Measurements from ENCODE around the gene CENPO. TPM values are rescaled to one million over a fixed set of nuclear protein-coding genes. Genes with fewer than 3 reads are reported as not detected.

The CENPO gene
- total RNA-seq, 2 donors from 2014 or later: 27.3 to 40.3 TPM

- TF ChIP-seq CTCF (conservative IDR thresholded peaks at IDR 0.05): no peak
- Histone ChIP-seq H3K36me3 (ENCODE audit: control insufficient read depth, insufficient read depth, low read length) (no peaks in the 10 kb centered on the region), H3K9me3 (ENCODE audit: control insufficient read depth, low read length) (no peaks in the 10 kb centered on the region), H3K27ac (ENCODE audit: low read depth, low read length) (no peak overlapping the region), H3K4me1 (ENCODE audit: control insufficient read depth, insufficient read depth, low read length) (peaks cover 3% of the 10 kb centered on the region), H3K27me3 (ENCODE audit: control insufficient read depth, insufficient read depth, low read length, poor library complexity, severe bottlenecking) (no peaks in the 10 kb centered on the region), H3K9ac (ENCODE audit: extremely low read depth, low read length, poor library complexity, severe bottlenecking) (no peak overlapping the region), H3K4me3 (ENCODE audit: low read length) (no peak overlapping the region)
- peaks cover 6% of the 10 kb centered on the region for H3K36me3 Mint-ChIP-seq (ENCODE audit: low read depth)
- no peak overlapping the region for H3K4me3 Mint-ChIP-seq
- H3K4me1 Mint-ChIP-seq: peaks cover 6% of the 10 kb centered on the region
- WGBS, 2 experiments (ENCODE audit: insufficient coverage in 1 of 2, insufficient read length in 1 of 2): 84 to 86% methylated on average over 5 of the region's 5 CpGs
- H3K9me3 Mint-ChIP-seq: no peaks in the 10 kb centered on the region
- no peaks in the 10 kb centered on the region for H3K27me3 Mint-ChIP-seq (ENCODE audit: insufficient read depth)
- DNase-seq: no peak
- no peak overlapping the region for H3K27ac Mint-ChIP-seq
Observed at GRCh38 chr2:24856791-24857211, 63.6 kb downstream of the CENPO start.

DNA sequence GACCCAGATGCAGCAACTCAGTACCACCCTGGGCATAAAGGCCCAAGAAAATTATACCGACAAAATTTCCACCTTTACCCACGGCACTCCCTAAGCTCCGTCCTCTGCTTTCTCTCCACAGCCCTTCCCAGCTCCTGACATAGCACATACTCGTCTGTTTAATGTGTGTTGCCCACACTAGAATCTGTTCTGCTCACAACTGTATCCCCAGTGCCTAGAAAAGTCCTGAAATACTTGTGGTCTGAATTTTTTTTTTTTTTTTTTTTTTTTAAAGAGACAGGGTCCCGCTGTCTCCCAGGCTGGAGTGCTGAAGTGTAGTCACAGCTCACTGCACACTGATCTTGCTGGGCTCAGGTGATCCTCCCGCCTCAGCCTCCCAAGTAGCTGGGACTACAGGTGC lies 64.5 kb downstream of the CENPO start:
- H3K4me1 Mint-ChIP-seq: peaks cover 6% of the 10 kb centered on the region
- no peaks in the 10 kb centered on the region for H3K9me3 ChIP-seq (ENCODE audit: control insufficient read depth, low read length)
- 93 to 96% methylated on average over 3 to 6 of the region's 6 CpGs for WGBS, 2 experiments (ENCODE audit: insufficient coverage in 1 of 2, insufficient read length in 1 of 2)
- H3K27ac ChIP-seq (ENCODE audit: low read depth, low read length): no peak overlapping the region
- TF ChIP-seq CTCF (conservative IDR thresholded peaks at IDR 0.05): no peak
- no peak overlapping the region for H3K4me3 ChIP-seq (ENCODE audit: low read length)
- H3K4me1 ChIP-seq (ENCODE audit: control insufficient read depth, insufficient read depth, low read length): peaks cover 3% of the 10 kb centered on the region
- no peaks in the 10 kb centered on the region for H3K27me3 ChIP-seq (ENCODE audit: control insufficient read depth, insufficient read depth, low read length, poor library complexity, severe bottlenecking)
- H3K27me3 Mint-ChIP-seq (ENCODE audit: insufficient read depth): no peaks in the 10 kb centered on the region
- no peak for DNase-seq
- no peaks in the 10 kb centered on the region for H3K36me3 ChIP-seq (ENCODE audit: control insufficient read depth, insufficient read depth, low read length)
- H3K27ac Mint-ChIP-seq: no peak overlapping the region
- H3K36me3 Mint-ChIP-seq (ENCODE audit: low read depth): peaks cover 3% of the 10 kb centered on the region
- H3K9me3 Mint-ChIP-seq: no peaks in the 10 kb centered on the region
- H3K4me3 Mint-ChIP-seq: no peak overlapping the region
- no peak overlapping the region for H3K9ac ChIP-seq (ENCODE audit: extremely low read depth, low read length, poor library complexity, severe bottlenecking)

DNA sequence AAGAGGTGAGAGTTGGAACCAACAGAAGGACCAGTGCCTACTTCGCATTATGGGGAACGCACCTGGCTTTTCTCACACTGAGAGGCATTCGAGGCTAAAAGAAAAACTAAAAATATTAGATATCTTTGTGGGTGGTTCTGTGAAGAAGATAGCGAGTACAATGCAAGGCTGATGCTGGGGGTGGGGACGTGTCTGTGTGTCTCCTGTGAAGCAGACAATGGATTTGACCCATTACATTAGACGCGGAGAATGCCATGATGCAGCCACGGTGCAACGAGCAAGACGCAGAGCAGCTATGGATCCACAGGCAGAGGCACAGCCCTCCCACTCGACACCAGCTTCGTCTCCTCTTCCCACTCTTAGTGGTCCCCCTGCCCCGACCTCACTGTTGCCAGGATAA lies 65.8 kb downstream of the CENPO start:
- no peak for DNase-seq
- no peaks in the 10 kb centered on the region for H3K36me3 ChIP-seq (ENCODE audit: control insufficient read depth, insufficient read depth, low read length)
- no peaks in the 10 kb centered on the region for H3K27me3 Mint-ChIP-seq (ENCODE audit: insufficient read depth)
- peaks cover 3% of the 10 kb centered on the region for H3K4me1 ChIP-seq (ENCODE audit: control insufficient read depth, insufficient read depth, low read length)
- H3K36me3 Mint-ChIP-seq (ENCODE audit: low read depth): peaks cover 1% of the 10 kb centered on the region
- H3K4me1 Mint-ChIP-seq: peaks cover 5% of the 10 kb centered on the region
- no peak overlapping the region for H3K4me3 Mint-ChIP-seq
- H3K27ac ChIP-seq (ENCODE audit: low read depth, low read length): no peak overlapping the region
- H3K27ac Mint-ChIP-seq: no peak overlapping the region
- no peak for TF ChIP-seq CTCF (conservative IDR thresholded peaks at IDR 0.05)
- 92 to 99% methylated on average over 10 to 13 of the region's 13 CpGs for WGBS, 2 experiments (ENCODE audit: insufficient coverage in 1 of 2, insufficient read length in 1 of 2)
- H3K9ac ChIP-seq (ENCODE audit: extremely low read depth, low read length, poor library complexity, severe bottlenecking): no peak overlapping the region
- H3K9me3 ChIP-seq (ENCODE audit: control insufficient read depth, low read length): no peaks in the 10 kb centered on the region
- H3K4me3 ChIP-seq (ENCODE audit: low read length): no peak overlapping the region
- H3K27me3 ChIP-seq (ENCODE audit: control insufficient read depth, insufficient read depth, low read length, poor library complexity, severe bottlenecking): no peaks in the 10 kb centered on the region
- no peaks in the 10 kb centered on the region for H3K9me3 Mint-ChIP-seq
